GM10847 (cell line): ENCODE data around the gene IMPDH2.
A peak's percentile ranks its signal among the peaks of the same experiment; 100 is the strongest.

ENCODE experiments used
- POLR2A ChIP-seq: IDR thresholded peaks from 2 replicates; pipeline ENCODE4 v1.6.1; 2011; ENCODE audit not compliant: insufficient read length; ENCODE audit errors: extremely low read depth

The IMPDH2 gene

DNA sequence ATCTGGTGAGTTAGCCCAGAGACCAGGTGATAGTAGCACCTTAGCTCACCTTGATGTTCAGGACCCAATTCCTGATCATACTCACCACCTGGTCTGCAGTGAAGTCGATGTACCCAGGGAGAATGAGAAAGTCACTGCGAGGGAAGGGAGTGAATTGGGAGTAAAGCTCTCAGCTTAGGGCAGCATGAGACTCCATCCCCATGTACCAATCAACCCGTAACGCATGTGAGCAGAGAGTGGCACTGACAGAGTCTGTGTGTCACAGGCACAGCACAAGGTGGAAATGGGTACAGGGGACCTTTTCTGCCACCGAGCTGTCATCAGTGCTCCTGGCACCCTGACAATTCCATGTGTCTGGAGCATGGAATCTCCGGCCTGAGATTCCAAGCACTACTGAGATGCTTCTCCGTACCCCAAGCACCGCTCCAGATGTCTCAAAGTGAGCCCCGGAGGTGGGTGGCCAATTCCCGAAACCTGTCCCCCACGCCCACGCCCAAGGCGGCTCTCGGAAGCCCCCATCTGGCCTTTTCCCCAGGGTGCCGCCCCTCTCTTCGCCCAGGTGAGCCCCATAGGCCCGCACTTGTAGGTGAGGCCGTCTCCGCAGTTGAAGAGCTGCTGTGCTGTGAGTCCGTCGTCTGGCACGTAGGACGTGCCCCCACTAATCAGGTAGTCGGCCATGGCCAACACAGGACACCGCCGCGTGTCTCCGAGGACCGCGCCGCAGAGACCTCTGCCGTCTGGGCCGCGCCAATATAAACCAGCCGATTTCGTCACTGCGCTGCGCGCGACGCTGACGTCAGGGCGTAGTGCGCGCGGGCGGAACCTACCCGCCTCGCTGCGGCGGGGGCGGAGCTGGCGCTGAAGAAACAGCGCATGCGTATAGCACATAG lies at the start of gene IMPDH2:
IMPDH2 (minus strand) TSS at position 726 of the 890 bp plus-strand sequence; CDS start at position 678, 48 bp downstream.
- TF ChIP-seq POLR2A: peak; percentile 99

DNA sequence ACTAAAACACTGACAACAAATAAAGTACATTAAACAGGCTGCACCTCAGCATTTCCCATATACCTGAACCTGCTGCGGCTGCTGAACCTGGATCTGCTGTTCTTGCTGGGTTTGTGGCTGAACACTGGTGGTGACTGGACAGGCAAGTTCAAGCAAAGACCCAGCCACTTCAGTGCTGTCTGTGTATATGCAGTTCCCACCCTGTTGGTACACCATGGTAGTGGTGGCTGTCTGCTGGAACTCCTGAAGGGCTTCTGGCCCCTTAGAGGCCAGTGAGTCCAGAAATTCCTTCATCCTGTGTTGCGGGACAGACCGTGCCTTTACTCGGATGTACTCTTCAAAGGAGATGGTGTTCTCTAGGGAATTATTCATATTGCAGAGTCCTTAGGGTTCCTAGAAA lies 47.4 kb upstream of the IMPDH2 start:
- no peak for TF ChIP-seq POLR2A

DNA sequence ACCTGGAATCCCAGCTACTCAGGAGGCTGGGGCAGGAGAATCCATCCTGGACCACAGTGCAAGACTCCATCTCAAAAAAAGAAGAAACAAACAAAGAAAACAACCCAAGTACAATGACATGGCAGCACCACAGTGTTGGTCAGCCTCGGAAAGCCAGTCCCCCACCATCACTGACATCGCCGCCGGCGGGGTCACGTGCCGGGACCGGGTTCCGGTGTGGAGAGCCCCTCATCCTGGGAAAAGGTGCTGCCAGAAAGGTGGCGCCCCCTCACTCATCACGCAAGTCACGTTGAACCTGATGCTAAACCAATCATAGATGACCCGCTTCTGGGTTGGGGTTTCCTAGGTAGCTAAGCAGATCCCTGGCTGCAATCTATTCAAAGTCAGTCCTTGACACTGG lies 46.9 kb upstream of the IMPDH2 start:
- TF ChIP-seq POLR2A: no peak

DNA sequence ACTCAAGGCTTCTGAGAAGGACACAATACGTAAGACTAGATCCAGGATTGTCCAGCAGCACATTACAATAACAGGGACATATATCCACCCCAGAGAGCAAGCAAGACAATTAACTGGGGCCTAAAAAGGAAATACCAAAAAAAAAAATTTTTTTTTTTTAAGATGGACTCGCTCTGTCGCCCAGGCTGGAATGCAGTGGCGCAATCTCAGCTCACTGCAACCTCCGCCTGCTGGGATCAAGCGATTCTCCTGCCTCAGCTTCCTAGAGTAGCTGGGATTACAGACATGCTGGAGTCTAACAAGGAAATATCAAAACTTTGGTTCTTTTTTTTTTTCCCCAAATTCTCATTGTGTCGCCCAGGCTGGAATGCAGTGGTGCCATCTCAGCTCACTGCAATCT lies 28.8 kb upstream of the IMPDH2 start:
- TF ChIP-seq POLR2A: no peak

DNA sequence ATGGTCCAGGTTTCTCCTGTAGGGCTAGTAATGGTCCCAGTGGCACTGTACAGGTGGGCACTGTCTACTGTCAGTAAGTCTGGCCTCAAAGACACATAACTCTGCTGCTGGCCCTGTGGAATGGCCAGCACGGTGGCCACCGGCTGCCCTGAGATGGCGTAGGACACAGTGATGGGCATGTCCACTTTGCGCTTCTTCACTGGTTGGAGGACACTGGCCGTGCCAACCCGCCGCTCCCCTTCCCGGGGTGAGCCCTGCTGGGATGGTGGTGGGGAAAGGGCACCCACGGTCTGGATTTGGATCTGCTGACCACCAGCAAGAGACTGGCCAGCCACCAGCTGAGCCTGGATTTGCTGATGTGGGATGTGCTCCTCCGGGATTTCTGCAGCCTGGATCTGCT lies 28.1 kb upstream of the IMPDH2 start:
- TF ChIP-seq POLR2A: no peak

DNA sequence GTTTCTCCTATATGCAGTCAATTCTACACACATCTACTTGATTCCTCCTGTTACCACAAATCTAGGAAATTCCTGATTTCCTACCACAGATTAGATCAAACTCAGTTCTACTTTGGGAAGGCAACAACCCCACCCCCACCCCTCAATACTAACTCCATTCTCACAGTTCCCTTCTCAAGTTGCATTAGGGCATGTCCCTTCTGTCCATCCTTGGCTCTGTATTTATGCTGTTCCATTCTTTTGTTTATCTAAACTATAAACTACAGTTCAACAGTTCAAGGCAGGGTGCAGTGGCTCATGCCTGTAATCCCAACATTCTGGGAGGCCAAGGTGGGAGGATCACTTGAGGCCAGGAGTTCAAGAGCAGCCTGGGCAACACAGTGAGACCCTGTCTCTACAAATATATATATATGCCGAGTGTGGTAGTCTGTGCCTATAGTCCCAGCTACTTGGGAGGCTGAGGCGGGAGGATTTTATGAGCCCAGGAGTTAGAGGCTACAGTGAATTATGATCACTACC lies 25.2 kb upstream of the IMPDH2 start:
- no peak for TF ChIP-seq POLR2A

DNA sequence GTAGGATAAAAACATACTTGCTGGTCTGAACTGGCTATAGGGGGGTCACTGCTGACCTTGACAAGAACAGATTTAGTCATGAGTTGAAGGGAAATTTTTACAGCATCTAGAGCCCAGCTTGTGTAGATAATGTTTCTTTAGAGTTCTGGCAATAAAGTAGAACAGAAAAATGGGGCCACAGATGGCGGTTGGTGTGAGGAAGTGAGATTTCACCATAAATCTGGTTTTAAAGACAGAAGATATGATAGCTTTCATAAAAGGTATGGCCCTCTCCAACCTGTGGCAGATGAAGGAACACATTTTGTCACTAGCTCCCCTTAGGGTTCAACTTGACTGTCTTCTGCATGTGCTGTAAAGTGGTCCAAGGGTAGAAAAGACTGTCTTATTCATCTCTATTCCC lies 24.3 kb upstream of the IMPDH2 start:
- TF ChIP-seq POLR2A: no peak

DNA sequence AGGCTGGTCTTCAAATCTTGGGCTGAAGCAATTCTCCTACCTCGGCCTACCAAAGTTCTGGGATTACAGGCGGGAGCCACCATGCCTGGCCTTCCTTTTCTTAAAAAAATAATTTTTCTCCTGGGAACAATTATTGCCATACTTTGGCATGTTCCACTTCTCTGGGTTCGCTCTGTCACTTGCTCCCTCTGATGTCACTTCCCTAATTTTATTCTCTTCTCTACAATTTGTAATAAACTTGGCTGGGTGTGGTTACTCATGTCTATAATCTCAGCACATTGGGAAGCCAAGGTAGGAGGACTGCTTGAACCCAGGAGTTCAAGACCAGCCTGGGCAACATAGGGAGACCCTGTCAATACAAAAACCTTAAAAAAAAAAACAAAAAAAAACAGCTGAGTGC lies 6.1 kb upstream of the IMPDH2 start:
- no peak for TF ChIP-seq POLR2A

DNA sequence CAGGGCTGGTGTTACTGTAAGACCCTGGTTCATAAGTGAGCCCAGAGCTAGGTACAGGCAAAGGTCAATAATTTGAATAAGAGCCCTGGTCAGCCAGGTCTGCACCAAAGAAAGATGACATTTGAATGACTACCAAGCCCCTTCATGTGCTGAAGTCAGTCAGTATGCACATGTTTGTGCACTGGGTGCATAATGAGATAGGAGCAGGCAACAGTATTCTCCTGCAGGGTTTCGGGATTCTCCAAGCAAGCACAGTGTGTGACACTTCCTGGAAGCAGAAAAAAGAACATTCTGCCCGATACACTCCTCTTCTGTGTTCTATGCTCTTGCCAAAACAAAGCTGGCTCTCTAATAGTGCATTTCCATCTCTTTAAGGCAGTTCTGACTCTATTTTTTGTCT lies 5.5 kb upstream of the IMPDH2 start:
- TF ChIP-seq POLR2A: no peak

DNA sequence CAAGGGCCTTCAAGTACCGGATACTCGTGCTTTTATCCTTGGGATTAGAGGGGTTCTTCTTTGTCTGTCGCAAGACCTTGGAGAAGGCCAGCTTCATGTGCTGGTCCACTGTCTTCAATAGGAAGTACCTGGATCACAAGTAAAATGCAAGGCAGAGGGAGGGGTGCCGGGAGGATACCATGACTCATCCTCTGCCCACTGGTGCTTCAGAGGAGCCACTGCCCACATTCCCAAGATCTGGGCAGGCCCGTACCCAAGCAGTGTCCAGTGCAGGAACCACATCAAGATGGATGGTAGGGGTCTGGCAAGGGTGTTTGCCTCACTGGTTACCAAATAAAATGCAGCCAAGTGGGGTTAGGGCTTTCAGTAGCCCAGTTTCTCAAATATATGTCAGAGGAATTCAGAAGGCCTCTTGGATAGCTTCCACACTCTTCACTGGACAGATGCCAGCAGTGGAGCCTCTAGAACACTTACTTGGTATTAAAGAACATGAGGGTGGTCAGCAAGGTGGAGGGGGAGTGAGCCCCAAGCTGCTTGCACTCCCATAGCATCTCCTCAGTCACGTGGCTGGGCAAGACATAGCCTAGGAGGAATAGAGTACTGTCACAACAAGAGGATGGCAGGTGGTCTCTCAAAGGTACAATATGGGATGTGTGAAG lies 3.6 kb upstream of the IMPDH2 start:
- TF ChIP-seq POLR2A: no peak

DNA sequence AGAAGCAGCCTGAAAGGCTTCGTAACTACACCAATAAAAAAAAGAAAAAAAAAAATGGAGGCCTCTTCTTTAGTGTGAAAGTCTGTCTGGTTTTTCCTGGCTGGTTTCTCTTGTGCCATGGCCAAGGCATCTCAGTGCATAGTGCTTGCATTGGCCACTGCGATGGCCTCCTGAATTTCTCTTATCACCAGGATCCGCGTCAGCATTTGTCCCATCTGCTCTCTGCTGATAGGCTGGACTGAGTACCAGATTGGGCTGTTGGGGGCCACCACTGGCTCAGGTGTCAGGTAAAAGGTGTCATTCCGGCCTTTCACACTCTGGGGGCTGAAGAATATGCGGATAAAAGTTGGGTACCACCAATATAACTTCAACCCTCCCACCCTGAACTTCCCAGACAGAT lies 1.1 kb upstream of the IMPDH2 start:
- TF ChIP-seq POLR2A: no peak

DNA sequence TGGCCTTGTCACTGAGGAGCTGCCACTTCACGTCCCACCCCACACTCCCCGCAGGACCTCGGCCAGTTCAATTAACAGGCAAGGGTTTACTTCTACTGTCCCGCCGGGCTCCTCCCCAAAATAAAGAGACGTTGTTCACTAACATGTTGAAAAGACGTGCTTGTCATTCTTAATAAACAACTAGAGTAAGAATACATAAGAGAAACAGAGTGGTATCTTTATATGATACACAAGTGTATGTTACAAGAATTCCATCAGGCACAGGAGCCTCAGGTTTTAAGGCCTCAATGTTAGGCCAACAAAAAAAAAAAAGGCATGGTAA lies 326 bp upstream of the IMPDH2 start:
- TF ChIP-seq POLR2A: no peak

DNA sequence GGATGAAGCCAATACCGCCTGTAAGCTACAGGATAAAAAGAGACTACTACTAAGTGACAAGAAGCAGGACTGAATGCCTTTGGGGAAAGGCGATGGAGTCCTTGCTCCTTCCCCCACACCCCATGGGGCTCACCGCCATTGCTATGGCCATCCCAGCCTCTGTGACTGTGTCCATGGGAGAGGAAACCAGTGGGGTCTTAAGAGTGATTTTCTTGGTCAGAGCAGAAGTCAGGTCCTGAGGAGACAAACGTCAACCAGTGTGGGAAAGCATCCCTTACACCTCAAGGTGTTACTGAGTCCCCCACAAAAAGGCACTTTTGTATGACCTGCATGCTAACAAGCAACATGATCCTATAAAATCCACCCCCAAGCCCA lies 913 bp downstream of the IMPDH2 start:
- no peak for TF ChIP-seq POLR2A

DNA sequence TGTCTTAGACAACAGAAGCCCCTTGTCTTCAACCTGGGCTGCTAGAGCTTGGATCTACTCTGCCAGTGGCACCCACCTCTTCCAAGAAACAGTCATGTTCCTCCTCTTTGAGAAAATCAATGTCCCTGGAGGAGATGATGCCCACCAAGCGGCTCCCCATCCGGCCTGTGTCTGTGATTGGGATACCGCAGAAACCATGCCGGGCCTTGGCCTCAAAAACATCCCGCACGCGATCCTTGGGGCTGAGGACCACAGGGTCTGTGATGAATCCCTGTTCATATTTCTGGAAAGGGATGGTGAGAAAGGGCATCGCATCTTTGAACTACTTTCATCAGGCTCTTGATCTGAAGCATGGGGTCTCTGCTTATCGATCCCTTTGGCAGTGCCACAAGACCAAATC lies 1.6 kb downstream of the IMPDH2 start:
- TF ChIP-seq POLR2A: no peak

DNA sequence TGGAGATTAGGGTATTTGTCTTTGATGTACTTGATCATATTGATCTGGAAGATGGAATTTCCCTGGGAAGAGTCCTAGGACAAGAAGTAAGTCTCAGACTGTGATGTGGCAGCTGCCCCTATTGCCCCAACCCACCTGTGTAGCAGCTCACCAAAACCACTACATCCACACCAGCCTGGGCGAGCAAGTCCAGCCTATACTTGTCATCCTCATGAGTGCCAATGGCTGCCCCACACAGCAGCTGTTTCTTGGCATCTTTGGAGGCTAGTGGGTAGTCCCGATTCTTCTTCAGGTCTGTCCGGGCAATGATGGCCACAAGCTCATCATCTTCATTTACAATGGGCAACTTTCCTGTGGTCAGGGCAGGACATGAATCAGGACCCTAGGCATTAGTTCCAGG lies 2.7 kb downstream of the IMPDH2 start:
- TF ChIP-seq POLR2A: no peak

DNA sequence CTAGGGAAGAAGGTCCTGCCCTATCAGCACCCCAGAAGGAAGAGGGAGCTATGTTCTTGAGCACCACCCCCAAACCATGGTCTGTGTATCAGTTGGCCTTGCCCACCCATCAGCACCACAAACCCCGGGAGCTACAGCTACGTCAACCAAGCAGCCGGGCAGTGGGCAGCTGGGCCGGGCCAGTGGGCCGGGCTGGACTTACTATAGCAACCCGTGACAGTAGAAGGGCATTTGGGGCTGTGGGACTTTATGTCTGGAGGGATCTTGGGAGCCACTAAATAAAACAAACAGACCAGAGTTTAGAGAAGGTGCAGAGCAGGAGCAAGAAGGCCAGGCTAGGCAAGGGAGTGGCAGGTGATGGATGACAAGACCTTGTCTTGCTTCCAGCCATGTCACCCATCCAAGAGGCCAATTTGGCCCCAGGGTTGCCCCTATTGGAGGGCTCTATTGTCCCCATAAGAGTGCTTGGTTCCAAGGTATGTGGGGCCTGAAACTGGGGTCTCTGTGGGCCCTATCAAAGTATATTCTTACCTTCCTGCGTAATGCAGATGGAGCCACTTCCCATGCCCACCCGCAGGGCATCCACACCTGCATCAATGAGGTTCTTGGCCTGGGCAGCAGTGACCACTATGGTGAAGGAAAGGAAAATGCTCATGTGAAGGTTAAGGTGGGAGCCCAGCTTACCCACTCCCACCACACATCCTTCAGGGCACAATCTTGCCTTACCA lies 3.2 kb downstream of the IMPDH2 start:
- TF ChIP-seq POLR2A: no peak

DNA sequence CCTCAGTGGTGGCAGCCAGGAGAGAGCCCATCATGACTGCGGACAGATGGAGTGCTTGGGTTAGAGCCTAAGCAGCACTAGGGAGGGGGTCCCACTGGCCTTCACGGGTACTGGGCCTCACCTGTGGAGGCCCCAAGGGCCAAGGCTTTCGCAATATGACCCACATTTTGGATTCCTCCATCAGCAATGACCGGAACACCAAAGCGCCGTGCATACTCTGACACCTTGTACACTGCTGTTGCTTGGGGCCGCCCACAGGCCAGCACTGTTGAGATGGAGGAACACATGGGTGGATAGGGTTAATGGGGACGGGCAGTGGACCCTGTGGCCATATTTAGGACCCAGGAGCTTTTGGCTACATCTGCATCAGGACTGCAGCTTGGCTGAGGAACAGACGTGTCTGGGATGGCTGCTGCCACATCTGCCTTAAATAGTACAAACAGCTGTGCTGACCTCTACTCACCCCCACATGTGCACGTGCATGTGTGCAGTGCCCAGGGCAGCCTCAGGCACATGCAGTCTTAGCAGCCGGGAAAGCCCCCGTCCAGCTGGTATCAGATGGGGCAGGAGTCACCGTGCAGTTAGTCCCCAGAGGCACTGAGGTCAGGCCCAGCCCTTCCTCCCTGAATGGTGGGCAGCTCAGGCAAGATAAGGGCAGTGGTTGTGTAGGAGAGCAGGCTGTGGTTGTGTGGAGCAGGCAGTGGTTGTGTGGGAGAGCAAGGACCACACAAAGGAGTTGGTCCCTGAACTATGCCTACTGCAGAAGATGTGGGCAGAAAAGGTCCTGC lies 4.0 kb downstream of the IMPDH2 start:
- peak; percentile 1 for TF ChIP-seq POLR2A
